Mesenchymal stem cell (in vitro differentiated cells and primary cell): ENCODE results near the gene SLC38A5.

Experiments used
- DNase-seq: peaks from one replicate; pipeline ENCODE4 v3.0.0-alpha.2; 2013
- H2AFZ ChIP-seq: one replicate; pipeline ENCODE4 v1.6.1; 2013; ENCODE audit warnings: low read depth, mild to moderate bottlenecking, control low read depth, inconsistent platforms, low read length, moderate library complexity
- H2AK5ac ChIP-seq: 2 replicates; pipeline ENCODE4 v1.6.1; 2013; ENCODE audit warnings: low read length, moderate library complexity, mild to moderate bottlenecking, inconsistent platforms; ENCODE audit not compliant: severe bottlenecking
- H2BK120ac ChIP-seq: one replicate; pipeline ENCODE4 v1.6.1; 2013; ENCODE audit warnings: low read depth, mild to moderate bottlenecking, inconsistent platforms, low read length, moderate library complexity
- H2BK12ac ChIP-seq, 2 experiments: one replicate each; pipeline ENCODE4 v1.6.1; 2013; ENCODE audit warnings: inconsistent platforms in 2 of 2, low read length in 2 of 2, mild to moderate bottlenecking in 2 of 2, moderate library complexity in 2 of 2, control low read depth in 1 of 2
- H2BK15ac ChIP-seq: one replicate; pipeline ENCODE4 v1.6.1; 2013; ENCODE audit warnings: mild to moderate bottlenecking, low read depth, inconsistent platforms; ENCODE audit not compliant: poor library complexity, severe bottlenecking
- H2BK5ac ChIP-seq: 2 replicates; pipeline ENCODE4 v1.6.1; 2013; ENCODE audit warnings: low read depth, mild to moderate bottlenecking, low read length, control low read depth, inconsistent platforms; ENCODE audit not compliant: poor library complexity, severe bottlenecking
- H3K14ac ChIP-seq, 2 experiments: one replicate each; pipeline ENCODE4 v1.6.1; 2013; ENCODE audit warnings: inconsistent platforms in 2 of 2, low read length in 2 of 2, control low read depth in 1 of 2, mild to moderate bottlenecking in 1 of 2, moderate library complexity in 1 of 2
- H3K18ac ChIP-seq, 2 experiments: one replicate each; pipeline ENCODE4 v1.6.1; 2013; ENCODE audit warnings: inconsistent platforms in 2 of 2, low read length in 2 of 2, control low read depth in 1 of 2, low read depth in 1 of 2, mild to moderate bottlenecking in 1 of 2
- H3K23ac ChIP-seq, 2 experiments: one replicate each; pipeline ENCODE4 v1.6.1; 2013; ENCODE audit warnings: inconsistent platforms in 2 of 2, low read length in 2 of 2, mild to moderate bottlenecking in 2 of 2, moderate library complexity in 2 of 2, control low read depth in 1 of 2
- H3K27ac ChIP-seq: 2 replicates; pipeline ENCODE4 v1.5.1; 2013; ENCODE audit warnings: mild to moderate bottlenecking, moderate library complexity, low read length, control low read depth, inconsistent platforms; ENCODE audit not compliant: poor library complexity, severe bottlenecking
- H3K27me3 ChIP-seq, 2 experiments: 2 replicates each; pipeline versions ENCODE4 v1.6.1 to v1.7.0; 2013; ENCODE audit warnings: low read length in 2 of 2, mild to moderate bottlenecking in 2 of 2, moderate library complexity in 2 of 2, control low read depth in 1 of 2, inconsistent platforms in 1 of 2; ENCODE audit not compliant: control insufficient read depth in 1 of 2, insufficient read depth in 1 of 2
- H3K36me3 ChIP-seq, 2 experiments: 2 replicates each; pipeline versions ENCODE4 v1.6.1 to v1.7.0; 2013; ENCODE audit warnings: low read length in 2 of 2, control low read depth in 1 of 2, inconsistent platforms in 1 of 2, low read depth in 1 of 2, mild to moderate bottlenecking in 1 of 2; ENCODE audit not compliant: insufficient read depth in 2 of 2, control insufficient read depth in 1 of 2
- H3K4ac ChIP-seq, 2 experiments: one replicate each; pipeline ENCODE4 v1.6.1; 2013; ENCODE audit warnings: inconsistent platforms in 2 of 2, low read length in 2 of 2, mild to moderate bottlenecking in 2 of 2, moderate library complexity in 2 of 2, control low read depth in 1 of 2, low read depth in 1 of 2
- H3K4me1 ChIP-seq: 2 replicates; pipeline ENCODE4 v1.6.1; 2013; ENCODE audit warnings: low read depth, low read length, control low read depth; ENCODE audit not compliant: control insufficient read depth, insufficient read depth
- H3K4me2 ChIP-seq: 2 replicates; pipeline ENCODE4 v1.6.1; 2013; ENCODE audit warnings: low read length, mild to moderate bottlenecking, inconsistent platforms; ENCODE audit not compliant: poor library complexity, severe bottlenecking
- H3K4me3 ChIP-seq, 2 experiments: 2 replicates each; pipeline versions ENCODE4 v1.5.1 to v1.7.0; 2013; ENCODE audit warnings: low read length in 2 of 2, mild to moderate bottlenecking in 2 of 2, control low read depth in 1 of 2, low read depth in 1 of 2; ENCODE audit not compliant: insufficient read depth in 1 of 2
- H3K79me1 ChIP-seq: replicated peaks from 2 replicates; pipeline ENCODE4 v1.6.1; 2013; ENCODE audit warnings: mild to moderate bottlenecking, control low read depth, low read length, inconsistent platforms; ENCODE audit not compliant: poor library complexity, severe bottlenecking
- H3K9ac ChIP-seq: 2 replicates; pipeline ENCODE4 v1.7.0; 2013; ENCODE audit warnings: mild to moderate bottlenecking, low read length, moderate library complexity
- H3K9me3 ChIP-seq: 2 replicates; pipeline ENCODE4 v1.7.0; 2013; ENCODE audit warnings: mild to moderate bottlenecking, low read length; ENCODE audit not compliant: control insufficient read depth
- H4K8ac ChIP-seq: one replicate; pipeline ENCODE4 v1.6.1; 2013; ENCODE audit warnings: inconsistent platforms, mild to moderate bottlenecking, low read length, moderate library complexity
- H4K91ac ChIP-seq: one replicate; pipeline ENCODE4 v1.6.1; 2013; ENCODE audit warnings: mild to moderate bottlenecking, low read length, inconsistent platforms
- WGBS: methylation state at CpG from one replicate; pipeline ENCODE4 v1.1.7; 2013; ENCODE audit warnings: mixed read lengths; 5-methylcytosine and 5-hydroxymethylcytosine counted together

Gene SLC38A5

GRCh38 chrX:48515842-48516241, 45.8 kb upstream of the SLC38A5 start:
- no peak overlapping the region for H2AK5ac ChIP-seq
- WGBS: 99% methylated on average over 7 of the region's 10 CpGs

GRCh38 chrX:48514868-48515460, 44.9 kb upstream of the SLC38A5 start:
- no peaks in the 10 kb centered on the region for H3K9me3 ChIP-seq
- H2BK12ac ChIP-seq: no peak overlapping the region
- no peak overlapping the region for H4K8ac ChIP-seq
- DNase-seq: no peak
- no peak overlapping the region for H2BK120ac ChIP-seq
- H3K18ac ChIP-seq: no peak overlapping the region
- H3K36me3 ChIP-seq: peaks cover 22 to 40% of the 10 kb centered on the region in 2 experiments
- H3K9ac ChIP-seq: no peak overlapping the region
- H3K4me2 ChIP-seq: no peak overlapping the region
- H3K27ac ChIP-seq: no peak overlapping the region
- peaks cover 4% of the 10 kb centered on the region for H3K79me1 ChIP-seq
- no peaks in the 10 kb centered on the region for H3K27me3 ChIP-seq
- no peak overlapping the region for H3K23ac ChIP-seq
- no peak overlapping the region for H2BK15ac ChIP-seq
- H2AK5ac ChIP-seq: no peak overlapping the region
- H4K91ac ChIP-seq: no peak overlapping the region
- H2BK5ac ChIP-seq: no peak overlapping the region
- WGBS: 94% methylated on average over 9 of the region's 9 CpGs
- no peak overlapping the region for H3K4me3 ChIP-seq
- no peak overlapping the region for H2AFZ ChIP-seq
- H3K4me1 ChIP-seq: peaks cover 3% of the 10 kb centered on the region
- H3K4ac ChIP-seq: no peak overlapping the region
- no peak overlapping the region for H3K14ac ChIP-seq

More at GRCh38 chrX:48515842-48516241, 45.8 kb upstream of the SLC38A5 start:
- DNase-seq: no peak
- H2AFZ ChIP-seq: no peak overlapping the region
- no peaks in the 10 kb centered on the region for H3K9me3 ChIP-seq
- no peak overlapping the region for H4K8ac ChIP-seq
- no peak overlapping the region for H3K4me3 ChIP-seq
- H3K18ac ChIP-seq: no peak overlapping the region
- H3K9ac ChIP-seq: no peak overlapping the region
- H3K4ac ChIP-seq: no peak overlapping the region
- no peak overlapping the region for H2BK5ac ChIP-seq
- H3K79me1 ChIP-seq: peaks cover 4% of the 10 kb centered on the region
- H3K4me2 ChIP-seq: no peak overlapping the region
- no peak overlapping the region for H3K14ac ChIP-seq
- peaks cover 3% of the 10 kb centered on the region for H3K4me1 ChIP-seq
- no peak overlapping the region for H2BK15ac ChIP-seq
- H3K27me3 ChIP-seq: no peaks in the 10 kb centered on the region
- peaks cover 22 to 40% of the 10 kb centered on the region in 2 experiments for H3K36me3 ChIP-seq
- H4K91ac ChIP-seq: no peak overlapping the region
- no peak overlapping the region for H2BK120ac ChIP-seq
- H2BK12ac ChIP-seq: no peak overlapping the region
- no peak overlapping the region for H3K27ac ChIP-seq
- no peak overlapping the region for H3K23ac ChIP-seq

- Histone ChIP-seq H2AFZ (no peak overlapping the region), H2BK120ac (no peak overlapping the region), H3K23ac (no peak overlapping the region), H4K91ac (no peak overlapping the region), H3K9me3 (no peaks in the 10 kb centered on the region), H3K4ac (no peak overlapping the region), H2BK12ac (no peak overlapping the region), H3K4me1 (peaks cover 10% of the 10 kb centered on the region), H3K14ac (no peak overlapping the region), H3K9ac (no peak overlapping the region), H3K4me3 (no peak overlapping the region), H3K79me1 (peaks cover 4% of the 10 kb centered on the region), H3K27me3 (no peaks in the 10 kb centered on the region), H3K4me2 (no peak overlapping the region), H4K8ac (no peak overlapping the region), H3K18ac (no peak overlapping the region), H3K36me3 (peaks cover 22 to 40% of the 10 kb centered on the region in 2 experiments), H3K27ac (no peak overlapping the region), H2AK5ac (no peak overlapping the region), H2BK15ac (no peak overlapping the region), H2BK5ac (no peak overlapping the region)
- no peak for DNase-seq
- WGBS: 97% methylated on average over 13 of the region's 16 CpGs
Measured at GRCh38 chrX:48514126-48514806, 44.2 kb upstream of the SLC38A5 start.

- no peak overlapping the region for H3K9ac ChIP-seq
- H3K36me3 ChIP-seq: peaks cover 22 to 40% of the 10 kb centered on the region in 2 experiments
- H2AK5ac ChIP-seq: no peak overlapping the region
- no peaks in the 10 kb centered on the region for H3K9me3 ChIP-seq
- H2BK12ac ChIP-seq: no peak overlapping the region
- H3K4ac ChIP-seq: no peak overlapping the region
- no peak overlapping the region for H3K27ac ChIP-seq
- no peak overlapping the region for H3K4me2 ChIP-seq
- peaks cover 10% of the 10 kb centered on the region for H3K4me1 ChIP-seq
- H3K27me3 ChIP-seq: no peaks in the 10 kb centered on the region
- no peak overlapping the region for H3K18ac ChIP-seq
- no peak overlapping the region for H2BK15ac ChIP-seq
- no peak overlapping the region for H3K23ac ChIP-seq
- H2BK120ac ChIP-seq: no peak overlapping the region
- H3K79me1 ChIP-seq: peaks cover 4% of the 10 kb centered on the region
- H4K8ac ChIP-seq: no peak overlapping the region
- 77% methylated on average over 4 of the region's 4 CpGs for WGBS
- H2AFZ ChIP-seq: no peak overlapping the region
- H4K91ac ChIP-seq: no peak overlapping the region
- no peak for DNase-seq
- no peak overlapping the region for H3K4me3 ChIP-seq
- H3K14ac ChIP-seq: no peak overlapping the region
- H2BK5ac ChIP-seq: no peak overlapping the region
Measured at GRCh38 chrX:48513670-48514069, 43.6 kb upstream of the SLC38A5 start.
